GM12874 (cell line): Measurements from ENCODE around the gene SRPX.

ENCODE experiments used
- TF ChIP-seq, protein P1 (sequence below): IDR thresholded peaks from 2 replicates; pipeline ENCODE4 v1.5.1; 2011; ENCODE audit warnings: low read depth, mild to moderate bottlenecking, control low read depth, low read length, moderate library complexity; ENCODE audit not compliant: insufficient read depth

Gene SRPX

DNA sequence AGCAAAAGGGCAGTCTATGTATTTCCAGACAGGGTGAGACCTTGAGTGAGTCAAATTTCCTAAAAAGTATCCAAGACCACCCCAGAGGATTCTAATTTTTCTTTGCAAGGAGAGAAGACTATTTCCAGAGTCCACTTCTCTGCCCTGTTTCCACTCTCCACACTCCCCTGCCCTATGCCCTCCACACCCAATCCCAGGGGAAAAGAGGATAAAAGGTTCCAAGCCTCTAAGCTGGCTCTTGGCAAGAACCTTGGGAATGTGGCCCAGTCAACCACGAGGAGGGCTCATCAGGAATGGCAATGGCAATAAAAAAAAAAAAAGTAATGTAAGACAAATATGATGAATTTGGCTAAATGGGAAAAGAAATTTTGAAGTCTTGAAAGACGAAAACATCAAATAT, 65.9 kb downstream of the SRPX start:
- TF ChIP-seq, protein P1, sequence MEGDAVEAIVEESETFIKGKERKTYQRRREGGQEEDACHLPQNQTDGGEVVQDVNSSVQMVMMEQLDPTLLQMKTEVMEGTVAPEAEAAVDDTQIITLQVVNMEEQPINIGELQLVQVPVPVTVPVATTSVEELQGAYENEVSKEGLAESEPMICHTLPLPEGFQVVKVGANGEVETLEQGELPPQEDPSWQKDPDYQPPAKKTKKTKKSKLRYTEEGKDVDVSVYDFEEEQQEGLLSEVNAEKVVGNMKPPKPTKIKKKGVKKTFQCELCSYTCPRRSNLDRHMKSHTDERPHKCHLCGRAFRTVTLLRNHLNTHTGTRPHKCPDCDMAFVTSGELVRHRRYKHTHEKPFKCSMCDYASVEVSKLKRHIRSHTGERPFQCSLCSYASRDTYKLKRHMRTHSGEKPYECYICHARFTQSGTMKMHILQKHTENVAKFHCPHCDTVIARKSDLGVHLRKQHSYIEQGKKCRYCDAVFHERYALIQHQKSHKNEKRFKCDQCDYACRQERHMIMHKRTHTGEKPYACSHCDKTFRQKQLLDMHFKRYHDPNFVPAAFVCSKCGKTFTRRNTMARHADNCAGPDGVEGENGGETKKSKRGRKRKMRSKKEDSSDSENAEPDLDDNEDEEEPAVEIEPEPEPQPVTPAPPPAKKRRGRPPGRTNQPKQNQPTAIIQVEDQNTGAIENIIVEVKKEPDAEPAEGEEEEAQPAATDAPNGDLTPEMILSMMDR: no peak

DNA sequence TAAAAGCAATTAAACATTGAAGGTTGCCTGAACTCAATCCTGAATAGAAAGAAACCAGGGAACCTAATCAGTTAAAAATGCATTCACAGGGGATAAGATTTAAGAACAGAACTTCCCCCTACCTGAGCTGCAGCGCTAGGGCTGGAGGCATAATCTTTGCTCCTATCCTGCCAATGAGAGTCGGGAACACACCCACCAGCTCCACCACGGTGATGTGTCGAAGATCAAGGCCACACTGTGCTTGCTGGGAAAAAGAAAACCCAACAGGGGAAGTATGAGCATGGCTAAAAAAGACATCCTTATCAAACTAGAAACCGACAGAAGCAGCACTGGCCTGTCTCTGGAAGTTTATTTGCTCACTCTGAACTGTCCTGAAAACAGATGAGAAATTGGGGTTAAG, 66.3 kb downstream of the SRPX start:
- TF ChIP-seq, protein P1: no peak

DNA sequence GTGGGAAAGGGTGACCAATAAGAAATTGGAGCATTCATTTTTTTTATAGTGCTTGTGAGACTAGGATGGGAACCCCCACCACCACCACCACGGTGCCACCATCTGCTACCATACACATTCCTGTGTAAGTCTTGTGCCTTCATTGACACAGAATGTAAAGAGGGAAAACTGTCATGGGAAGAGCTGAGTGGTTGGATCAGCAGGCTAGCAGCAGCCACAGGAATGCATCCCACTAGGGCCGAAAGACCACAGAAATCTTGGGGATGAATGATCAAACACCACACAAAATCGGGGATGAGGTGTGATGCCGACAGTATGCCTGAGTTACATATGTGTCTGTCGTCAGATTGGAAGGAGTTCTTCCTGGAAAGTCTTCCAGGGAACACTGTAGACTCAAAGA, 69.2 kb downstream of the SRPX start:
- TF ChIP-seq, protein P1: no peak

DNA sequence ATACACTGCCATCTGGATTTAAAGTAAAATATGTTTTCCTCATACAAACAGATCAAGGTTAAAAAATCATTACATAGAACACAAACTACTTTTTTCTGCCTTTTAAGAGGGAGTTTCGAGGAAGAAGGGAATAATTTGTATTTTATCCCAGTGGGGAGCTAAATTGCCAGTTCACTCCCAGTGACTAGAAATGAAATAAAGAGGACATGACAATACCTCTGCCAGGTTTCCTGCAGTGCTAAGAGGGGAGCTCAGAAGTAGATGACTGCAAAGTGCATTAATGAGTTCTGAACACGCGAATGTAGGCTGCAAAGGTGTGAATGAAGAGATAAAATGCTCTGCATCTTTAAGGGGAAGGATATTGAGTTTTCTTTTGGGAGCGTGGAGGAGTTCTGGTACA, 69.7 kb downstream of the SRPX start:
- TF ChIP-seq, protein P1: no peak

DNA sequence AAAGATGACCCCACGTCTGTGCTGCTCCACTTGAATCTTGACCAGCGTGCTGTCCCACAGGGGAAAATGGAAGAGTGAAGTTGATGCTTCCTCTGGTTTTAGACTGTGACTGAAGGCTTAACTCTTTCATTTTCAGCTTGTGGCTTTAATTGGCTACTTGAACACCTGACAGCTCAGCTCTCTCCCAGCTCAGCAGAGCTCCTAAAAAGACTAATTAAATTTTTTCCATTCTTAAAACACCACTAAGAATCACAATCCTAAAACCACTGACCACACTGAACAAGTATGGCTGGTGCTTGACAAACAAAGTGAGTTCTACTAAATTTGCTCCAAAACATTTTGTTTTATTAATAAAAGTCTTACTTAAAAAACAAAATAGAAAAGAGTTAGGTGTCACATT, 71.7 kb downstream of the SRPX start:
- TF ChIP-seq, protein P1: no peak

DNA sequence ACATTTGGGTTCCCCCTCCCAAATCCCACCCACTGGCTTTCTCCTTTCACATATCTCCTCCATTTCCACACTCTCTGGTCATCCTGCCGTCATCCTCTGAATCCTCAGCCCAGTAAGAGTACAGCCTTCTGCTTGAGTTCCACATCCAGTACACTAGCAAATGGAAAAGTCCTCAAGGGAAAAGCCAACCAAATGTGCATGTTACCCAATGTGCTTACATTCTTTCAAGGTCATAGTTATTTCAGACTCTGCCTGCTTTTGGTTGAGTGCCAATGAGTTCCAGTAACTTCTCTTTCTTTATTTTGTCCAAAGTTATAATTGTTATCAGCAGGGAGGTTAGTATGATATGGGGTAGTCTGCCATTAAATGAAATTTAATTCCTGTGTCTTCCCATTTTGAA, 78.1 kb downstream of the SRPX start:
- TF ChIP-seq, protein P1: no peak

DNA sequence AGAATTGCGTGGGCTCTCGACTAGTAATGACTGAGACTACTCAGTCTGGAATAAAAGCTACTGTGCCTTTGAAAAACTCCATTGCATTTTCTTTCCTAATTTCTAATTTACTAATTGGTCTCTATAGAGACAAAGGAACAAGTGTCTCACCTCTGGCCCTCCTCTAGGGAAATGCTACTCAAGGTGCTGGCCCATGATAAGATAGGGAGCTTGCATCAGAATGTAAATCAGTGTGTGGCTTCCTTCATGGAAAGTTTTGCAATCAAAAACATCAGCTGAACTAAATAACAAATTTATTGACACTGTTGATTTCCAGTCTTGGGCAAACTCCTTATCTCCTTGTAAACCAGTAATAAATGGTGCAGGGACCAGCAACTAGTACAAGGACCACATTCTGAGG, 81.8 kb downstream of the SRPX start:
- TF ChIP-seq, protein P1: no peak
